HCT116 (cell line): ENCODE results near the gene MAN2A2. TPM values are rescaled to one million over a fixed set of nuclear protein-coding genes. Genes with fewer than 3 reads are reported as not detected.

ENCODE experiments used
- ATAC-seq: fragments of 200-7000 bp; cut with Tn5 transposase; 2 replicates; pipeline ENCODE4 v1.9.1; 2020; ENCODE audit warnings: mild to moderate bottlenecking, moderate library complexity
- BruUV-seq: library from RNA; stranded (reverse); fragments of 400-500 nt; replicated peaks from 2 replicates; lab custom pipeline; 2021; lab: Mats Ljungman, UMichigan
- CTCF ChIA-PET: fragments of 300-600 bp; sonication (Branson Sonifier 250); formaldehyde crosslinking; loops from one replicate; lab custom pipeline; 2021; ENCODE audit warnings: antibody characterized with exemption; lab: Charles Lee
- POLR2A ChIA-PET: fragments of 300-600, 350-600 bp; sonication (Branson Sonifier 250); formaldehyde crosslinking; loops from one replicate; lab custom pipeline; 2021; ENCODE audit warnings: antibody characterized with exemption; lab: Charles Lee
- RAD21 ChIA-PET, 2 experiments: fragments of 300-600 bp; sonication (Branson Sonifier 250); formaldehyde crosslinking; loops; one replicate each; lab custom pipeline; 2023; ENCODE audit warnings: low total read pairs in 2 of 2; ENCODE audit not compliant: uncharacterized antibody in 2 of 2, unreplicated experiment in 2 of 2, low non-redundant PET in 1 of 2; lab: Charles Lee
- DNase-seq: peaks from one replicate; pipeline ENCODE4 v3.0.0-alpha.2; 2010; ENCODE audit warnings: low read depth, low spot score
- H2AFZ ChIP-seq: fragments of 200-600 bp; shearing (Covaris generic), sonication (generic); 2 replicates; pipeline ENCODE4 v1.6.1; 2017; ENCODE audit warnings: low read depth, mixed run types, mixed read lengths, antibody characterized with exemption, low read length; ENCODE audit not compliant: poor library complexity, severe bottlenecking
- H3K27ac ChIP-seq: 2 replicates; pipeline ENCODE4 v1.5.1; 2012; ENCODE audit warnings: low read depth, low read length
- H3K27me3 ChIP-seq: fragments of 200-600 bp; sonication (generic); 2 replicates; pipeline ENCODE4 v1.6.1; 2016; ENCODE audit warnings: mixed run types, low read length, mixed read lengths; ENCODE audit not compliant: insufficient read depth
- H3K36me3 ChIP-seq, 2 experiments: fragments of 200-500 bp in 1 of 2; fragments of 200-600 bp in 1 of 2; sonication (Bioruptor generic) in 1 of 2; sonication (generic) in 1 of 2; 2 replicates each; pipeline versions ENCODE4 v1.5.1 to v1.6.1; 2014 to 2016; ENCODE audit warnings: low read length in 2 of 2, inconsistent platforms in 1 of 2, mixed read lengths in 1 of 2, mixed run types in 1 of 2; ENCODE audit not compliant: insufficient read depth in 2 of 2, control insufficient read depth in 1 of 2
- H3K4me1 ChIP-seq, 2 experiments: fragments of 200-600 bp in 1 of 2; sonication (generic) in 1 of 2; 2 replicates each; pipeline versions ENCODE4 v1.5.1 to v1.6.1; 2012 to 2017; ENCODE audit warnings: low read length in 2 of 2, inconsistent platforms in 1 of 2, mild to moderate bottlenecking in 1 of 2, mixed read lengths in 1 of 2, mixed run types in 1 of 2, moderate library complexity in 1 of 2; ENCODE audit not compliant: insufficient read depth in 2 of 2, control insufficient read depth in 1 of 2
- H3K4me2 ChIP-seq: fragments of 200-600 bp; sonication (generic); 2 replicates; pipeline ENCODE4 v1.6.1; 2017; ENCODE audit warnings: mixed run types, low read length, mixed read lengths
- H3K4me3 ChIP-seq, 2 experiments: fragments of 200-600 bp in 1 of 2; sonication (generic) in 1 of 2; replicated peaks in 1 of 2; 2 replicates each; pipeline ENCODE4 v1.5.1; 2011 to 2016; ENCODE audit warnings: low read length in 2 of 2, control low read depth in 1 of 2, low read depth in 1 of 2, mild to moderate bottlenecking in 1 of 2, mixed read lengths in 1 of 2, mixed run types in 1 of 2
- H3K79me2 ChIP-seq: fragments of 200-600 bp; sonication (generic); 2 replicates; pipeline ENCODE4 v1.6.1; 2017; ENCODE audit warnings: mild to moderate bottlenecking, mixed run types, low read length, moderate library complexity, mixed read lengths; ENCODE audit not compliant: insufficient read depth
- H3K9ac ChIP-seq: fragments of 200-600 bp; sonication (generic); 2 replicates; pipeline ENCODE4 v1.6.1; 2016; ENCODE audit warnings: low read length, mixed read lengths
- H3K9me2 ChIP-seq: fragments of 200-600 bp; sonication (generic), shearing (Covaris generic); 2 replicates; pipeline ENCODE4 v1.6.1; 2017; ENCODE audit warnings: mixed run types, mild to moderate bottlenecking, moderate library complexity; ENCODE audit not compliant: insufficient read depth
- H3K9me3 ChIP-seq, 2 experiments: fragments of 200-500 bp in 1 of 2; fragments of 200-600 bp in 1 of 2; sonication (Bioruptor generic) in 1 of 2; sonication (generic) in 1 of 2; 2 replicates each; pipeline ENCODE4 v1.6.1; 2014 to 2017; ENCODE audit warnings: low read length in 2 of 2, mixed read lengths in 2 of 2, inconsistent platforms in 1 of 2, low read depth in 1 of 2, mild to moderate bottlenecking in 1 of 2, mixed run types in 1 of 2, moderate library complexity in 1 of 2; ENCODE audit not compliant: control insufficient read depth in 1 of 2, insufficient read depth in 1 of 2
- H4K20me1 ChIP-seq: fragments of 200-600 bp; sonication (generic), shearing (Covaris generic); 2 replicates; pipeline ENCODE4 v1.6.1; 2017; ENCODE audit warnings: mixed run types, mild to moderate bottlenecking, moderate library complexity; ENCODE audit not compliant: insufficient read depth
- ELF1 ChIP-seq: IDR thresholded peaks from 2 replicates; pipeline ENCODE4 v1.6.1; 2012; ENCODE audit warnings: low read depth, borderline replicate concordance
- POLR2AphosphoS5 ChIP-seq: IDR thresholded peaks from 2 replicates; pipeline ENCODE4 v1.6.1; 2011; ENCODE audit warnings: mild to moderate bottlenecking, low read depth, low read length, moderate library complexity
- RAD21 ChIP-seq: IDR thresholded peaks from 2 replicates; pipeline ENCODE4 v1.6.1; 2012; ENCODE audit warnings: low read depth, mild to moderate bottlenecking
- SIN3A ChIP-seq: IDR thresholded peaks from 2 replicates; pipeline ENCODE4 v1.6.1; 2012; ENCODE audit warnings: low read depth
- SRF ChIP-seq: IDR thresholded peaks from 2 replicates; pipeline ENCODE4 v1.6.1; 2012; ENCODE audit warnings: low read depth
- ZNF274 ChIP-seq: fragments of 200-500 bp; sonication (Bioruptor generic); IDR thresholded peaks from 2 replicates; pipeline ENCODE4 v1.6.1; 2014; ENCODE audit warnings: mild to moderate bottlenecking, low read depth, low read length, inconsistent platforms
- intact Hi-C: fragments of 100-400 bp; cut with micrococcal nuclease; formaldehyde crosslinking; loops from 2 replicates; pipeline ENCODE4 v1.10.0; 2022
- total RNA-seq: library from RNA; stranded (reverse); gene quantifications from one replicate; pipeline ENCODE4 v1.2.1, GENCODE V29; 2021; ENCODE audit not compliant: unreplicated experiment
- TF ChIP-seq, protein P1 (sequence below): IDR thresholded peaks from 2 replicates; pipeline ENCODE4 v1.6.1; 2011; ENCODE audit warnings: mild to moderate bottlenecking, low read length, moderate library complexity; ENCODE audit not compliant: insufficient replicate concordance; ENCODE audit errors: extremely low read depth
- TF ChIP-seq, protein P2 (sequence below), 3 experiments: fragments of 200-600 bp in 1 of 3; sonication (generic) in 1 of 3; IDR thresholded peaks in 2 of 3; conservative IDR thresholded peaks in 1 of 3; 2 replicates each; pipeline ENCODE4 v1.5.1; 2012 to 2017; ENCODE audit warnings: low read depth in 2 of 3, low read length in 2 of 3, antibody characterized with exemption in 1 of 3, borderline replicate concordance in 1 of 3, control low read depth in 1 of 3, mild to moderate bottlenecking in 1 of 3, mixed read lengths in 1 of 3, mixed run types in 1 of 3, moderate library complexity in 1 of 3; ENCODE audit not compliant: insufficient read depth in 1 of 3
- TF ChIP-seq, protein P3 (sequence below): IDR thresholded peaks from 2 replicates; pipeline ENCODE4 v1.6.1; 2012

Gene MAN2A2
- total RNA-seq, 1 experiment from 2014 or later, result 44.9 TPM

DNA sequence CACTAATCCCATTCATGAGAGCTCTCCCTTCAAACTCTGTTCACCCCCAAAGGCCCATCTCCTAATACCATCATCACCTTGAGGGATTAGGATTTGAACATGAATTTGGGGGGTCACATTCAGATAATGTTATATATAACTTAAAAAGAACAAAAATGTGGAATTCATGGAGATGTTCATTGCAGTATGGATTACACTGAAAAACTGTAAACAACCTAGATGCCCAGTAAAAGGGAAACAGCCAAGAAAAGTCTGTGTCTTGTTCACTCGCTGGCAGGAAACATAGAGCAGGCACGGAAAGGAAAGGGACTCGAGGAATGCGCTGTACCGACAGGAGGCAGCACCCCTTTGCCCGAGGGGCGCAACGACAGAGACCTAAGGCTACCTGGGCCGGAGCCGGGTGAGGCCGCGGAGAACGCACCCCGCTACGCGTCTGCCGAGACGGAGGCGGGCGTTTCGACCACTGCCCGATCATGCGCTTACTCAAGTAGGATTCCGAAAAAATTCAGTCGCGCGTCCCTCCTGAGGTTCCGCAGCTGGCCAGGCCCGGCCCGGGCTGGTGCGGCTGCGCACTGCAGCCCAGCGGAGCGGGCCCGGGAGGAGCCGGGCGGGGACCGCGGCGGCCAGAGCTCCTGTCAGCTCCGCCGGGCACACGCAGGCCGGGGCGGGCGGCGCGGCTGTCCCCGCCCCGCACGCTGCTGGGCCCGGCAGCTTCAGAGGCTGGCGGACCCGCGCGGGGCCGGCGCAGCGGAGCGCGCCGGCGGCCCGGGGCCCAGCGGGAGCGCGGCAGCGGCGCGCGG is 862 bp upstream of the MAN2A2 start (continued):
- TF ChIP-seq, protein P1, sequence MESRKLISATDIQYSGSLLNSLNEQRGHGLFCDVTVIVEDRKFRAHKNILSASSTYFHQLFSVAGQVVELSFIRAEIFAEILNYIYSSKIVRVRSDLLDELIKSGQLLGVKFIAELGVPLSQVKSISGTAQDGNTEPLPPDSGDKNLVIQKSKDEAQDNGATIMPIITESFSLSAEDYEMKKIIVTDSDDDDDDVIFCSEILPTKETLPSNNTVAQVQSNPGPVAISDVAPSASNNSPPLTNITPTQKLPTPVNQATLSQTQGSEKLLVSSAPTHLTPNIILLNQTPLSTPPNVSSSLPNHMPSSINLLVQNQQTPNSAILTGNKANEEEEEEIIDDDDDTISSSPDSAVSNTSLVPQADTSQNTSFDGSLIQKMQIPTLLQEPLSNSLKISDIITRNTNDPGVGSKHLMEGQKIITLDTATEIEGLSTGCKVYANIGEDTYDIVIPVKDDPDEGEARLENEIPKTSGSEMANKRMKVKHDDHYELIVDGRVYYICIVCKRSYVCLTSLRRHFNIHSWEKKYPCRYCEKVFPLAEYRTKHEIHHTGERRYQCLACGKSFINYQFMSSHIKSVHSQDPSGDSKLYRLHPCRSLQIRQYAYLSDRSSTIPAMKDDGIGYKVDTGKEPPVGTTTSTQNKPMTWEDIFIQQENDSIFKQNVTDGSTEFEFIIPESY, result no peak
- TF ChIP-seq POLR2AphosphoS5 (peak; percentile 66), ELF1 (no peak), SRF (no peak; the same call in 1 of the 2 replicates), ZNF274 (no peak)

DNA sequence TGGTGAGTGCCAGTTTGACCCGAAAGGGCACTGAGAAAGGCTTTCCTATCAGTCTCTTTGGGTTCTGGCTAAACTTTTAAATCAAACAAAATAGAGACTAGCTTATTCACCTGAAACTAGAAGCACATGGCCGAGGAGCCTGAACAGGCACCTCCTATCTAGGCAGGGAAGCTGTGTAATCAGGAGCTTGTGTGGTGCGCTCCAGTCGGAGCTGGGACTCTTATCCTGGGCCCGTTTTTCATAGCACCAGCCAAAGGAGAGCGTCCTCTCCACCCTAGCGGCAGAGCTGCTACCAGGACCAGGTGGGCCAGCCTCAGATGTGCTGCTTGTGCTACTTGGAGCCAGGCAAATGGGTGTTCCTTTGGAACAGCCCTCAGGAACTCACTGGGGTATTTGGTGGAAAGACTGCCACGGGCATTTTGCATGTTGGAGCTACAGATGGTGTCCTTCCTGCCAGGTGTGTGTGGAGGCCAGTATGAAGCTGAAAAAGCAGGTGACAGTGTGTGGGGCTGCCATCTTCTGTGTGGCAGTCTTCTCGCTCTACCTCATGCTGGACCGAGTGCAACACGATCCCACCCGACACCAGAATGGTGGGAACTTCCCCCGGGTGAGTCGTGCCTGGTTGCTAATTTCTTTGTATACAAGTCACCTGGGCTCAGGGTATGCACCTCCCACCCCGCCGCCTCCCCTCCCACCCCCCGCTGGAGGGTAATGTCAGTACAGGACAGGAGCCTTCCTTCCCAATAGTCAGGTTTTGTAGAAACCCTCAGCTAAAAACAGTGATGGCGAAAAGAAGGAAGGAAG is 833 bp downstream of the MAN2A2 start:
- RAD21 ChIA-PET, result no interaction called here
- H3K79me2 ChIP-seq, result no peaks in the 10 kb centered on the region
- POLR2A ChIA-PET, result interaction anchor here (1.2 to 2.4 kb wide), 5 partner anchors 11 to 31 kb away, joined by 3 to 8 read pairs (median 4); partner anchors contain the start of genes HDDC3 and UNC45A
- DNase-seq (no peak), ATAC-seq (no peak)
- BruUV-seq, result TSS peak; percentile 27
- H3K4me3 ChIP-seq, result peak overlapping the region; percentile 74 to 79
- H3K9ac ChIP-seq, result peak overlapping the region; percentile 74
- peaks cover 10 to 20% of the 10 kb centered on the region in 2 experiments; a peak in 3 of 4 replicates for H3K4me1 ChIP-seq
- peak overlapping the region; percentile 87 for H3K27ac ChIP-seq
- H3K4me2 ChIP-seq, result peak overlapping the region; percentile 84
- H3K36me3 ChIP-seq, result peaks cover 10 to 12% of the 10 kb centered on the region in 2 experiments; a peak in 3 of 4 replicates
- no peaks in the 10 kb centered on the region for H3K9me3 ChIP-seq
- intact Hi-C loops, result loop anchor here (2.0 to 5.0 kb wide), 2 partner anchors 145 to 368 kb away; no protein-coding TSS in a partner anchor
- H3K27me3 ChIP-seq, result no peaks in the 10 kb centered on the region
- no peaks in the 10 kb centered on the region for H3K9me2 ChIP-seq
- TF ChIP-seq, protein P2, sequence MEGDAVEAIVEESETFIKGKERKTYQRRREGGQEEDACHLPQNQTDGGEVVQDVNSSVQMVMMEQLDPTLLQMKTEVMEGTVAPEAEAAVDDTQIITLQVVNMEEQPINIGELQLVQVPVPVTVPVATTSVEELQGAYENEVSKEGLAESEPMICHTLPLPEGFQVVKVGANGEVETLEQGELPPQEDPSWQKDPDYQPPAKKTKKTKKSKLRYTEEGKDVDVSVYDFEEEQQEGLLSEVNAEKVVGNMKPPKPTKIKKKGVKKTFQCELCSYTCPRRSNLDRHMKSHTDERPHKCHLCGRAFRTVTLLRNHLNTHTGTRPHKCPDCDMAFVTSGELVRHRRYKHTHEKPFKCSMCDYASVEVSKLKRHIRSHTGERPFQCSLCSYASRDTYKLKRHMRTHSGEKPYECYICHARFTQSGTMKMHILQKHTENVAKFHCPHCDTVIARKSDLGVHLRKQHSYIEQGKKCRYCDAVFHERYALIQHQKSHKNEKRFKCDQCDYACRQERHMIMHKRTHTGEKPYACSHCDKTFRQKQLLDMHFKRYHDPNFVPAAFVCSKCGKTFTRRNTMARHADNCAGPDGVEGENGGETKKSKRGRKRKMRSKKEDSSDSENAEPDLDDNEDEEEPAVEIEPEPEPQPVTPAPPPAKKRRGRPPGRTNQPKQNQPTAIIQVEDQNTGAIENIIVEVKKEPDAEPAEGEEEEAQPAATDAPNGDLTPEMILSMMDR (IDR thresholded peaks at IDR 0.05 in 2 of 3, conservative IDR thresholded peaks at IDR 0.05 in 1 of 3; ENCODE audit: borderline replicate concordance in 1 of 3, insufficient read depth in 1 of 3, low read depth in 2 of 3, low read length in 2 of 3), result peak in 1 of 3 experiments; percentile 11; a peak in 1 of 6 replicates
- TF ChIP-seq RAD21 (no peak), SIN3A (no peak), POLR2AphosphoS5 (no peak)
- TF ChIP-seq, protein P3, sequence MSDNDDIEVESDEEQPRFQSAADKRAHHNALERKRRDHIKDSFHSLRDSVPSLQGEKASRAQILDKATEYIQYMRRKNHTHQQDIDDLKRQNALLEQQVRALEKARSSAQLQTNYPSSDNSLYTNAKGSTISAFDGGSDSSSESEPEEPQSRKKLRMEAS, result 0 out of 2 replicates have a peak, but pooled peaks have one; percentile 4
- H2AFZ ChIP-seq, result no peak overlapping the region
- no peaks in the 10 kb centered on the region for H4K20me1 ChIP-seq
- CTCF ChIA-PET, result interaction anchor here (0.8 to 6.4 kb wide), 5 partner anchors 11 to 611 kb away, joined by 3 to 70 read pairs (median 3); partner anchors contain the start of genes HDDC3 and UNC45A
